NCI-H1105 treated with DMSO at 0.1 percent for 48 hours (cell line): Measurements from ENCODE around the gene PCK1.
A peak's percentile ranks its signal among the peaks of the same experiment; 100 is the strongest.

Experiments used
- DNase-seq: peaks from one replicate; lab custom pipeline; 2025; lab: John Stamatoyannopoulos, UW

PCK1 gene

DNA sequence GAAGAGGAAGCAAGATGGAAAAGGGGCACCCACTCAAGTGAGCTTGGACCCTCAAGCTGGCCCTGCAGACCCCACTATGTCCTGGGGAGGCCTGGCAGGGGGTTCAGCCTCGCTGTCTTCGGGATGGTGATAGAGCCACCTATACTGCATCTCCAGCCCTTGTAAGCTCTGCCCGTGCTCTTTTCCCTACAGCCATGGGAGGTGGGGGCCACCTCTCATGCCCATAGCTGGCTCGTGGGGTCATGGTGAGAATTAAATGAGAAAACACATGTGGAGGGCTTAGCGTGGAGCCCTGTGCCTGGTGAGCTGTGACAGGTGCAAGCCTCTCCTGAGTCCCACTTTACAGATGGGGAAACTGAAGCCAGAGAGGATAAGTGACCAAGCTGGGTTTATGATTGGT, 27.7 kb downstream of the PCK1 start:
- no peak for DNase-seq

DNA sequence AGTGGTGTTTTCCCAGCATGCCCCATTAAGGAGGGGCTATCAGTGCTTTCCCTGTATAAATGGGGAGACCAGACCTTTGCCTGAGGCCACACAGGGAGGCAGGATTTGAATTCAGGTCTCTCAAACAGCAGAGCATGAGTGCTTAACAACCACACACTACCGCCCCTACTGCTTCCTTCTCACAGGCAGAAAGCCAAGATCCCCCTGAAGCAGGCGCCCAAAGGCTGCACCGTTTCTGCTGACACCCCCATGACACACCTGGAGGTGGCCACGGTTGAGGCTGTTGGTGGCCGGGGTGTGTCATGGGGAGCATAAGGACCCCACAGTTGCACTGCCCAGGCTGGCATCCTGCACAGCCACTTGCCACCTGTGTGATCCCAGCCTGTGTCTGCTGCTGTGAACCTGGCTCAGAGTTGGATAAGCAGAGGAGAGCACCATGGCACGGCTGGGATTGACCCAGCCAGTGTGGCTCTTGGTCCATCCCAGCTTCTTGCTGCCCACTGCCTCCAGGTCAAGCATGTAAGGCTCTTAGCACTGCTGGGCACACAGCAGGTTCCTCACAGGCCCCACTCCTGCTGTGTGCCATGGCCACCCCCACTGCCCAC, 28.3 kb downstream of the PCK1 start:
- DNase-seq, result no peak

DNA sequence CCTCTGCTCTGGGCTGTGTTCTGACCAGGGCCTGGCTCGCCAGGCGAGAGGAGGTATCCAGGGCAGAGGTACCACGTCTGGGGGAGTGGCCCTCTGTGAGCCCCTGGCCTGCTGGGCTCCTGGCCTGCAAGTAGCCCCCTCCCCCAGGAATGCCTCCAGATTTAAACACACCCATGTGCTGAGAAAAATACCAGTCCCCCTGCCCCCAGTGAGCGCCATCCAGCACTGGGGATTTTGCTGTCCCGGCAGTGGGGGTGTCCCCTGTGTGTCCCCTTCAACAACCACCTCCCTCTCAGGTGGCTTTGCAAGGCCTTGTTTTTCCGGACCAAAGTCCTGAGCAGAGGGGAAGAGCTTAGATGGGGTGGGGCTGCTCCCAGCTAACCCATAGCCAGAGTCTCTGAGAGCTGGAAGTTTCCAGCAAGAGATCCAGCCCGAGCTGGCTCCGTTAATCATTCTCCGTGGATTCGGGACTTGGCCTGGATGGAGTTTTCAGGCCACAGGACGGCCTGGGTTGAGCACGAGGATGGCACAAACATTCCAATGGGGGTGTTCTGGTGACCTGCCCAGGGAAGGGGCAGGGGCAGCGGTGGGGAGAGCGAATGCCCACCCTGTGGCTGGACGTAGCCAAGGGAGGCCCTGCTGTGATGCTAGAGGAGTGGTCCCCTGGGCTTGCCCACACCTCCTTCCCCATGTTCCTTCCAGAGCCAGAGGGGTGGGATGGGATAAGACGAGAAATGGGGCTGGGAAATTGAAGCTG, 29.0 kb downstream of the PCK1 start:
- no peak for DNase-seq

DNA sequence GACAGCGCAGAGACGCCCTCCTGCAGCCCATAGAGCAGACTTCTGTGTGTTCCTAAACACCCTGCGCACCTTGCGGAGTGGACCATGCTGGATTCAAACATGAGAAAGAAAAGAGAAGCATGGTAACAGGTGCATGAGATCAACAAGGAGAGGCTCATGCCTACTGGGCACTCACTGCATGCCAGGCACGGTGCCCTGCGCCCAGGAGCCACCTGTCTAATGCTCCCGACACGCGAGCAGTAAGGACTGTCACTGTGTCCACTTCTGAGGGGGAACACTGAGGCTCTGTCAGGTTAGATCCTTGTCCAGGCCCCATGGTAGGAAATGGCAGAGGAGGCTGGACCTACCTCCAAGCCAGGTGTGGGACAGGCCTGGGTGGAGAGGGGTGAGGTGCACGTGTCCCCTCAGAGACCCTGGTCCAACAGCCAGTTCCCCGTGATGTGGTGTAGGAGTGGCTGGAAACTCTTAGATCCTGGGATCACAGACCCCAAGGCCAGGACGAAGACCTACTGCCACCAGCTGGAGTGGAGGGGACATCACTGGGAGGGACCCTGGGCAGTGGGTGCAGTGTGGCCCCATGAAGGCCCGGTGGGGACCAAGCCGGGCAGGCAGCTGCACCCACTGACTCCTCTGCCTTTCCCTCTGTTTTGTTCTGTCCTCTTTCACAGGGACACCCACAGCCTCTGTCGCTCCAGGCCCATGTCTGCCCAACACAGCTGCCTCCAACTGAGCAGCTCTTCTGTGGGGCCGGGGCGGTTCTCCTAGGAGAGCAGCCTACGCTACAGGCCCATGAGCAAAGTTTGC, 29.8 kb downstream of the PCK1 start:
- DNase-seq, result no peak

DNA sequence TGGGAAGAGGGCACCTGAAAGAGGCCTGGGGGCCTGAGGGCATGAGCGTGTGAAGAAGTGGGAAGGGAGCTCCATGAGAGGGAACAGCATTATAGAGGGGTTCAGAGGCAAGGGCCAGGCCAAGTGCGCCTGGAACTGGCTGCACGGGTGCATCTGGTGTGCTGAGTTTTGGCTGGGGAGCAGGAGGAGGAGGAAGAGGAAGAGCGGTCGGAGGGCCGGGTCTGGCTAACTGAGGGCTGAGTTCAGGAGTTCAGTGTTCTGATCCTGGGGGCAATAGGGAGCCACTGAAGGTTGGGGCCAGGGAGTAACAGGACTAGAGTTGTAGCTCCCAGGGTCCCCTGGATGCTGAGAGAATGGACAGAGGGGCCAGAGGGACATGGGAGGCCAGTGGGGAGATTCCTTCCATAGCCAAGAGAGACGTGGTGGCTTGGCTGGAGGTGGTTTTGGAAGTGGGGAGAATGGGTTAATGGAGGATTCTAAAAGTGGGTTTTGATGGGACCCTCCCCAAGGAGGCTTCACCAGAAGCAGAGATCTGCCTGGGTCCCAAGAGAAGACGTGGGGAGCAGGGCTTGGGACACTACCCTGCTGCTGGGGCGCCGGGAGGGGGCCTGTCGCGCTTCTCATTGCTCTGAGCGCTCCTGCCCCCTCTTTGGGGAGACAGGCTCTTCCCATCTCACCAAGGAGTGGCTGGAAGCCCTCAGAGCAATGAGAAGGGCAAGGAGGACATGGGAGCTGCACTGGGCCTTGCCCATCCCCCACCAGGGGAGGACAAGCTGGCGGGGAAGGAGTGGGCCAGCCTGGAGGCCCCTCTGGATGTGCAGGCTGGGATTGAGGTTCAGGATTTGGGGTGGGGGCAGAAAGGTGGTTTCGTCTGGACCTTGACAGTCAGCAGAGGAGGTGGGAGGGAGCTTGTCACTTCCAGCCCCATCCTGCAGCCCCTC, 30.6 kb downstream of the PCK1 start:
- no peak for DNase-seq

DNA sequence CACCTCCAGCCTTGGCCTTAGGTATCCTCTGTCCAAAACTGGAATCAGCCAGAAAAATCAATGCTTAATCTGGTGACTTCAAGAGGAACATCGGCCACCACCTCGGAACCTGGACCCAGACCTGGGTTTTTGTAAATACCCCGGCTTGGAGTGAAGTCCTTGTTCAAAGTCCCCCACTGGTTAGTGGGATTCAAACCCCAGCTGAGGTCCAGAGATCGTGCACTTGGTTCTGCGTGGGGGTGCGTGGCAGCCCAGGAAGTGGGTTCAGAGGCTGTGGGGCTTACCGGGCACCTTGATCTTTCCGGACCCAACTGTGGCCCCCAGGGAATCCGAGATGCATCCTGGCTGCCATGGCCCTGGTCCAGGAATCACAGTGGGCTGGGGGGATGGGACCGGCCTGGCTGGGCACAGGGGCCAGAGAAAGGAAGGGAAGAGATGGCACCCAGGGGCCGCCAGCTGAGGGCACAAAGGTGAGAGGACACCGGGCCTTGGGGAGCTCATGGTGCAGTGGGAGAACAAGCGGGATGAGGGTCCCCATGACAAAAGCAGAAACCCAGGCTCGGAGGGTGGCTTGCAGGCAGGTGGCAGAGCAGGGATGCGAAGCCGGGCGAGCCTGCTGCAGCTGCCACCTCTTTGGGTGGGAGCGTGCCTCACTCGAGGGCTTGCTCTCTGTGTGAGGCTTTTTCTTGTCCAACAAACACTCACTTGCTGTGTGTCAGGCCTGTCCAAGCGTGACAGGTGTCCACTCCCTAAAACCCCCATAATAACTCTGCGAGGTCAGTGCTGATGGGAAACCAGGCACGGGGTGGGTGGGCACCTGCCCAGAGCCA, 31.6 kb downstream of the PCK1 start:
- DNase-seq, result no peak

DNA sequence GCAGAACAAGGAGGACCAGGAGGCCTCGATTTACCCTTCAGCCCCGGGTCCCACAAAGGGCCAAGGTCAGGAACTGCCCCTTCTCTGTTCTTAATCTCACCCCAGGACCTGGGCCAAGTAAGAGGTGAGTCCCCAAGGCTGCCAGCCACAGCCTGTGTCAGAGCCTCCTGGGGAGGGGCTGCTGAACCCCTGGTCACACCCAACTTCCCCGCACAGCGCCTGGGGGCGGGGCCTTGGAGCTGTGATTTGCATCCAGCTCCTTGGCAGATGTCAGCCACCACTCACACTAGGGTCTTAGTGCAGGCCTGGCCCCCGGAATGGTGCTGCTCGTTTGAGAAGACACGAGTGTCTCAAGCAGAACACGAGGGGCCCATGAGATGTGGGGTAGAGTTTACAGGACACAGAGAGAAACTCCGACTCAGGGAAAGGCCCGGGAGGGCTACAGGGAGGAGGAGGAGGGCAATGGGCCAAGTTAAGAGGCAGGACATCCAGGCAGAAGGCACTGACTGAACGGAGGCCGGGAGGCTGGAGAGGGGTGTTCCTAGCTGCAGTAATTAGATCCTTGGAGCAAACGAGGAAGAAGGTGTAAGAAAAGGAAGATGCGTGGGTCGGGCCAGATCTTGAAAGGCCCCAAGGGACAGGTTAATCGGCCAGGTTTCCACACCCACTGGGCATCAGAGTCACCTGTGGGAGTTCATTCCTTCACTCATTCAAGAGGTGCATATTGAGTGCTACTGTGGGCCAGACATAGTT, 32.4 kb downstream of the PCK1 start:
- DNase-seq, result no peak

DNA sequence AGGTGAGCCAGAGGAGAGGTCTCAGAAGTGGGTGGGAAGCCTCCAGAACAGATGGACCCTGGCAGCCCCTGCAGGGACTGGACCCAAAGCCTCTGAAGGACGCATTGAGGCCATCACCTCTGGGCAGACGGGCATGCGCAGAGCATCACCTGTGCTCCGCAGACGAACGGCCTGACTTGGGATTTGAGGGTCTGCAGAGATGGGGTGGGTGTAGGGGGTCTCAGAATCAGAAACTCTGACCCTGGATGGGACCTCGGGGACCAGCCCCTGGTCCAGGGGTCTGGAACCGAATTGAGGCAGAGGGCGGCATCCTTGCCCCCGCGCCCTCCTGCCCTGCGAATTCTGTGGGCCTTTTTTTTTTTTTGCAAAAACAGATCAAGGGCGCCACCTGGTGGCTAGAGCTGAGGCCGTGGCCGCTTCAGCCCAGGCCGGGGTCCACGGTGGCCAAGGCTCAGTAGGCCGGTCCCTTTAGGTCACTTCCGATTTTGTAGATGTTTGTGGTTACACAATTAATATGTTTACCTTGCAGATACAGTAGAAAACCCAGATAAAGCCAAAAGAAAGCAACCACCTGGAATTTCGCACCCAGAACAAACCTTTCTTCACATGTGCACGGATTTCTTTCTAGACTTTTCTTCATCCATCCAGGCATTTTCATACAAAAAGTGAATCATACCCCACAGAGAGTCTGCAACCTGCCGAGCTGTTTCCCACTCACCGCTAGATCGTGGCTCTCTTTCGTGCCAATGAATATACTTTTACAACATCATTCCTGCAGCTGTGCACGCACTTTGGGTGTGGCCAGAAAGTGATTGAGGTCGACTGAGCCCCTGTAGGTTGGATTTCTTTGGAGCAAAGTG, 33.4 kb downstream of the PCK1 start:
- peak; percentile 32 for DNase-seq

DNA sequence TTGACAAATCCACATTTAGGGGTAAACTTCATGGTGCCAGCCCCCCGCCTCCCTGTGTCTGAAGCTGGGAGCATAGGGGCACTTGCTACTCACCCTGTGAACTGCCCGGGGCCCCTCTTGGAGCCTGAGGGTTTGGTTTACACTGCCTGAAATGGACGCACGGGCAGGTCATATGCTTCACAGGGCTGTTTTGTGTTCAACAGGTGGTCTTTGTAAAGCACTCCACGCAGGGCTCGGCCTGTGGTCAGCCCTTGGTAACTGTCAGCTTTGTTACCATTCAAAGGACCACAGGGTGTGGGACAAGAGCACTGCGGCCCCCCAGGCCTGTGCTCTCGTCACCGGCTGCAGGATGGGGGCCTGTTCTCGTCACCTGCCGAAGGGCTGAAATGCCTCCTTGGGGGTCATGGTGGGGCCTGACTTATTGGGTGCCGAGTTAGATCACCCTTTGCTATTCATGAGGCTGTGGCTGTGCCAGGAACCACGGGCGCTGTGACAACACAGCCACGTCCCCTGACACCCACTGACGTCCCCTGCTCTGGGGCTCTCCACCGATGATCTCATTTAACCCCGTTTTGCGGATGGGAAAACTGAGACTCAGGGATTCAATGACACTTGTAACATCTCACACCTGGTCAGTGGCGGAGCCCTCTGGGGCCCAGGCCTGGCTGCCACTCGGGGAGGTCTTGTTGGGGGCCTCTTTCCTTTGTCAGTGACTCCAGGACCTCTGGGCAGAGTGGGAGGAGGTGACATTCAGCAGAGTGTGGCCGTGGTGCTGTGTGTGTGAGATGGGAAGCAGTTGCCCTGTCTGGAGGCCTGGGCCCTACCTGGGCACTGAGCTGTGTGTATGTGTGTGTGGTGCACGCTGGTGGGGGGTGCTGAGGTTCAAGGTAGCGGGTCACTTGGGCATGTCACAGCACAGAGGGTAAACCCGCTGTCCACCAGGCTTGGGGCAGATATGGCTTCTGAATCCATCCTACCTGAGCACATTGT, 34.4 kb downstream of the PCK1 start:
- DNase-seq, result no peak

DNA sequence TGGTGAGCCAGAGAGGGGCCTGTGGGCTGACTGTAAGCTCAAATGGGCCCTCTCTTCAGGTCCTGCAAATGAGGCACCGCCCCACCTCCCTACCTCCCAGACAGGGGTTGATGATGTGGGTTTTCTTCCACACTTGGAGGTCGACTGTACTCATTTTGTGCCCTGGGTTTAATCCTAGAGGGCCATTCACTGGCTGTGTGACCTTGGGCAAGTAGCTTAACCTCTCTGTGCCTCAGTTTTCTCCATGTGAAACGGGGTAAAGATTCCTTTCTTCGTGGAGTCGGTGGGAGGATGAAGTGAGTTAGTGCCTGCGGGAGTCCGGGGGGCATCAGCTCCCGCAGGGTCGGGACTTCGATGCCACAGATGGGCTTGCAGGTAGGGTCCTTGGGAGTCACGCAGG, 35.4 kb downstream of the PCK1 start:
- no peak for DNase-seq

DNA sequence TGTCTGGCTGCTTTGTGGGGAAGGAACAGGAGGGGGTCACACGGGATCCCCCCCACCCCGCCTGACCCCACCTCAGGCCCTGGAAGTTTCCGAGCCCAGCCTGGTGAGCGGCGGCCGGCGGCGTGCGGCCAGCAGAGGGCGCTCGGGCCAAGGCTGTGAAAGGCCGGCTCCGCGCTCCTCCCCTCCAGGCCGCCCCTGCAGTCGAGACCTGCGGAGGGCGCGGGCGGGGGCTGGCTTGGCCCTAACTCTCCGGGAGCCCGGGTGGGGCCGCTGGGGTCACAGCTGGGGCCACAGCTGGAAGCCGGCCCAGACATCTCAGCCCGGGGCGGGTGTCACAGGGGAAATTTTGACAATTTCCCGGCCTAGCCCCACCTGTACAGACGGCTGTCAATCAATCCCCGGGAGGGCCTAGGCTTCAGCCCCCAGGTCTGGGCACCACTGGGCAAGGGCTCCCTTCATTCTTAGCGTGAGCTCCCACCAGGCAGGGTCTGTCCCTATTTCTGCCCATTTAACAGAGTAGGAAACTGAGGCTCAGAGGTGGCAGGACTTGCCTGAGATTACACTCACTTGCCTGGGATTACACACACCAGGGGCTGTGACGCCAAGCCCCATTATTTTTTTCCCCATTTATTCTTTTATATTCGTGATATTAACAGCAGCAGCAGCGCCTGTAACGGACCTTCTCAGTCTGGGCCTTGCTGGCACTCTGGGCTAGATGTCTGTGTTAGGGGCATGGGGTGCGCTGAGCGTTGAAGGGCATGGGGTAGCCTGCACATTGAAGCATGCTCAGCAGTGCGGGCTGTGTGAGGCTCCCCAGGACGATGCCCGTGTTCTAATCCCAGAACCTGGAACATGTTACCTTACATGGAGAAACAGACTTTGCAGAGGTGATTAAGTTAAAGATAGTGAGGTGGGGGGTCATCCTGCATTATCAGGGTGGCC, 36.4 kb downstream of the PCK1 start:
- peak; percentile 55 for DNase-seq

DNA sequence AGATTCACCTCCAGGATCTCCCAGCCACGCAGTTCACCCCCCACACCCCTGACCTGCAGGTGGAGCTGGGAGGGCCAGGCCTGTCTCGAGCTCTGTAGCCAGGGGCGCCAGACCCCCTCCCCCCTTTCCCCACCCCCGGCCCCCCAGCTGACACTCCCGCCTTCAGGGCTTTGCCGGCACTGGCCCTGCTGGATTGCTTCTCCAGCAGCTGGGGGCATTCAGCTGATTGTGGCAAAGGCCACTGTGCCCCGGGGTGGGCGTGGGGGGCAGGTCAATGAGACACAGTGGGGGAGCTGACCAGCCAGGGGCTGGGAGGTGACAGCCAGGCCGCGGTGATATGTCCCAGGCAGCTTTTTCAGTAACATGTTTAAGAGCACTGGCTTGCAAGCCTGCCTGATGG, 37.1 kb downstream of the PCK1 start:
- no peak for DNase-seq

DNA sequence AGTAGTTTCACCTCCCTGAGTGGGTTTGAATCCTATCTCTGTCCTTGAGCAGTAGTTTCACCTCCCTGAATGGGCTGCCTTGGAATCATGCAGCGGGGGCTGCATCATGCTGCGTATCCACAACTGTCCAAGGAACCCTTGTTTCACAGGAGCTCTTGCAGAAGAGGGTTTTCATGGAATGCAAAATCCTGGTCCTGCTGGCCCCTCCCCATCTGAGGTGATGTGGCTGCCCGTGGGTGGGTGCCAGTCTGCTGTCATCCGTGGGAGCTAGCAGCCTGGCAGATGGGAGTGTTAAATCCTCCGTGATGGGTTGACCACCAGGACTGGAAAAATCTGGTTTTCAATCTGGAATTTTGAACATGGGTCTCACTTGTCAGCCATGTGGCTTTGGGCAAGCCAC, 37.6 kb downstream of the PCK1 start:
- DNase-seq, result no peak

DNA sequence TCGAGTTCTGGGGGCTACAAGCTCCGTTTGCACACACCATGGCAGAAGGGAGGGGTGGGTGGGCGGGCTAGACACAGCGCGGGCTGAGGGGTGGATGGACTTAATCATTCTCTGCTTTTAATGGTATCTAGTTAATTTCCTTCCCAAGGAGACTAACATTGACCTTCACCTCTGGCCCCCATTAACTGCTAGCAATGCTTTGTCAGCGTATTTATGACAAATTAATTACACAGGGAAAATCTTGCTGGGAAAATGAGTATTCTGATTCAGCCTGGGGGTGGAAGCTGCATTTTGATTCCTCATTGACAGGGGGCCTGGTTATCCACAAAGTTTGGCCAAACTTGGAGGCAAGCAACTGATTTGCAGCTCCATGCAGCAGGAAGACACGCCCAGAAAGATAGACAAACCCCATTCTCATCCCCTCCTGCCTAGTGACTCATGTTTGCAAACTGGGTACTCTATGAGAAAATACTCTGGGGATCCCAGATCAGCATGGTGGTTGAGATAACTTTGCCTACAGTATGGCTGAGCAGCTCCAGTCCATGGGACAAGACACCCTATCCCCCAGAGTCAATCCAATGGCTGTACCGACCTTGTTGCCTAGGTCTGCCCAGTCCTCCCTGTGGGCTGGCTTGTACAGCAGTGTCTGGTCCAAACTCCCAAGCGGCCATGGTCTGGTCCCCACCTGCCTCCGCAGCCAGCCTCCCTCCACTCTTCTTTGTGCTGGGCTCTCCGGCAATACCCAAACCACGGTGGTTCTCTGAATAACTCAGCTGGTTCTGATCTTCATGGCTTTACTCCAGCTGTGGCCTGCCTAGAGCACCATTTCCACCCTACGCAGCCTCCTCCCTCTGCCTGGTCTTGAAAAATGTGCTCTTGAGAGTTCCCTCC, 39.7 kb downstream of the PCK1 start:
- DNase-seq, result no peak

DNA sequence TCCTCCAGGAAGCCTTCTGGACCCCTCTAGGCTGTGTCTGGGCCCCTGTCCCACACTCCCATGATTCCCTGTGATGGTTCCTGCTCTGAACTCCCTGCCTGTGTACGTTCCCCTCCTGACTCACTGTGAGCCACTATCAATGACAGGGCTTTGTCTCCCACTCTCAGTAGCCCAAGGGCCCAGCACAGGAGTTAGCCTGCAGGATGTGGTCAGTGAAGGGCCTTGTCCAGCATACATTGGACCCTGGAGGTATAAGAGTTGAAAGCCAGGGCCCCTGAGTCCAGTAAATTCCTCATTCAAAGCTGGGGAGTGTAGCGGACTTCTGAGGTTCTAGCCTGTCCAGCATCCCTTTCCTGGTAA, 40.3 kb downstream of the PCK1 start:
- DNase-seq, result no peak

DNA sequence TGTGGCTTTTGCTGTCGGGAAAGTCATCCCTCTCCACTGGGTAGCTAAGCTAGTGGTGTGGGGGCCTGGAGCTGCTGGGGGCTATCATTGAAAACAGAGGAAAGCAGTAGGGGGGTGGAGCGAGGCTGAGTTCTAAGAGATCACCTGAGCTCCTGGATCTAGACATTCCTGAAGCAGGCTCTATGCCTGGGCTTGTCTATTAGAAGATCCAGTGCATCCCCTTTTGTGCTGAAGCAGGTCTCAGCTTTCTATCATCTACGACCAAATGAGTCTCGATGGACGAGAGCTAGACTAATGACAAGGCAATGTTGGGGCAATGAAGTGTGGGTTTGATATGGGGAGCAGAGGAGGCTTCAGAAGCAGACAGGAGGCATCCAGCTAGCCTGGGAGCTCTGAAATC, 40.8 kb downstream of the PCK1 start:
- no peak for DNase-seq
